ENCODE measurements around the gene CYFIP1.

CYFIP1 gene

GRCh38 chr15:22927761-22928160 is 52.4 kb downstream of the CYFIP1 start:
- DNase-seq (ENCODE audit: insufficient read length) (no peak), FAIRE-seq (no peak)
- TF ChIP-seq TAF1 (IDR thresholded peaks at IDR 0.05; ENCODE audit: borderline replicate concordance, low read depth, low read length) (no peak), POLR2A (IDR thresholded peaks at IDR 0.05; ENCODE audit: low read depth, low read length) (no peak), POLR2AphosphoS5 (IDR thresholded peaks at IDR 0.05; ENCODE audit: low read depth, low read length) (no peak)

GRCh38 chr15:22925875-22926274 is 54.3 kb downstream of the CYFIP1 start:
- no peak for FAIRE-seq
- no peak for DNase-seq (ENCODE audit: insufficient read length)
- TF ChIP-seq POLR2AphosphoS5 (IDR thresholded peaks at IDR 0.05; ENCODE audit: low read depth, low read length) (no peak), POLR2A (IDR thresholded peaks at IDR 0.05; ENCODE audit: low read depth, low read length) (no peak), TAF1 (IDR thresholded peaks at IDR 0.05; ENCODE audit: borderline replicate concordance, low read depth, low read length) (no peak)

- FAIRE-seq = no peak
- TF ChIP-seq POLR2AphosphoS5 (IDR thresholded peaks at IDR 0.05; ENCODE audit: low read depth, low read length) (no peak), POLR2A (IDR thresholded peaks at IDR 0.05; ENCODE audit: low read depth, low read length) (no peak), TAF1 (IDR thresholded peaks at IDR 0.05; ENCODE audit: borderline replicate concordance, low read depth, low read length) (no peak)
Observed at GRCh38 chr15:22922003-22922402, 58.2 kb downstream of the CYFIP1 start.

DNA sequence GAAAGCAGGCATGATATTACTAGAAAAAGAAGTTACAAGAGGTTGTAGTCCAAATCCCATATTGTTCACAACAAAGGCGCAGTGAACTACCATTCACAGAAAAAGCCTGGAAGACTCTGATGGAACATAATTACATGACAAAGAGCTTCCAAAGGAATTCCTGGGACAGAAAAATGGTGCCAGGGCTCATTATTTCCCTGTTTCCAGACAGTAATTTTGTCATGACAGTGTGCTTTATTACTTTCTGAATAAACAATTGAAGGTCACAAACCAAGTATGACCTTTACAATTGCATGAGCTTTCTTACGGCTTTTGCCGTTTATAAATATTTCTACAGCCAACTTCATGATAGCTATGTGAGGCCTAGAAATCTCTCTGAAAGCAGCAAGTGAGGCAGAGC is 61.0 kb downstream of the CYFIP1 start:
- TF ChIP-seq TAF1 (IDR thresholded peaks at IDR 0.05; ENCODE audit: borderline replicate concordance, low read depth, low read length) (no peak), POLR2AphosphoS5 (IDR thresholded peaks at IDR 0.05; ENCODE audit: low read depth, low read length) (no peak), POLR2A (IDR thresholded peaks at IDR 0.05; ENCODE audit: low read depth, low read length) (no peak)
- DNase-seq (ENCODE audit: insufficient read length) = no peak
- FAIRE-seq = no peak

More at GRCh38 chr15:22922003-22922402, 58.2 kb downstream of the CYFIP1 start:
- DNase-seq (ENCODE audit: insufficient read length) = no peak

GRCh38 chr15:22918596-22919140 is 61.5 kb downstream of the CYFIP1 start:
- no peak for TF ChIP-seq POLR2A (IDR thresholded peaks at IDR 0.05; ENCODE audit: low read depth, low read length)
- TF ChIP-seq TAF1 (IDR thresholded peaks at IDR 0.05; ENCODE audit: borderline replicate concordance, low read depth, low read length) = no peak
- TF ChIP-seq POLR2AphosphoS5 (IDR thresholded peaks at IDR 0.05; ENCODE audit: low read depth, low read length) = no peak
- DNase-seq (ENCODE audit: insufficient read length) = no peak
- FAIRE-seq = no peak

DNA sequence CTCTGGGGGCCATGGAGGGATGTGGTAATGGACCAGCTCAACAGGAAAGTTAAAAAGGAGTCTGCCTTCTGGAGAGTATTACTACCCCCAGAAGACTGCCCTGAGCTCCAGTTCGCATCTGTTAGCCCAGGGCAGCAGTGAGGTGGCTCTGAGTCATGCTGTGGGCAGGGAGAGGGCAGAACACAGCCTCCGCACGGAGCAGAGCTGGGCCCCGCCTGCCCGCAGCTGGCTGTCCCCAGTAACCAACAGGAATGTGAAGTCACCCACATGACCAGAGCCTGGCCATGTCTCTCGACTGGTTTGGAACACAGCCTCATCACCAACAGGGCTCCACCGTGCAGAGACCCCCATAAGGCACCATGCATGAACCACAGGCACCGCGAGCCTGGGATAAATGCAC is 62.1 kb downstream of the CYFIP1 start:
- FAIRE-seq (no peak), DNase-seq (ENCODE audit: insufficient read length) (no peak)
- TF ChIP-seq POLR2AphosphoS5 (IDR thresholded peaks at IDR 0.05; ENCODE audit: low read depth, low read length) = no peak
- TF ChIP-seq TAF1 (IDR thresholded peaks at IDR 0.05; ENCODE audit: borderline replicate concordance, low read depth, low read length) = no peak
- TF ChIP-seq POLR2A (IDR thresholded peaks at IDR 0.05; ENCODE audit: low read depth, low read length) = no peak

- DNase-seq (ENCODE audit: insufficient read length) (no peak), FAIRE-seq (no peak)
- TF ChIP-seq POLR2A (IDR thresholded peaks at IDR 0.05; ENCODE audit: low read depth, low read length) (no peak), TAF1 (IDR thresholded peaks at IDR 0.05; ENCODE audit: borderline replicate concordance, low read depth, low read length) (no peak), POLR2AphosphoS5 (IDR thresholded peaks at IDR 0.05; ENCODE audit: low read depth, low read length) (no peak)
Observed at GRCh38 chr15:22917556-22917955, 62.6 kb downstream of the CYFIP1 start.

DNA sequence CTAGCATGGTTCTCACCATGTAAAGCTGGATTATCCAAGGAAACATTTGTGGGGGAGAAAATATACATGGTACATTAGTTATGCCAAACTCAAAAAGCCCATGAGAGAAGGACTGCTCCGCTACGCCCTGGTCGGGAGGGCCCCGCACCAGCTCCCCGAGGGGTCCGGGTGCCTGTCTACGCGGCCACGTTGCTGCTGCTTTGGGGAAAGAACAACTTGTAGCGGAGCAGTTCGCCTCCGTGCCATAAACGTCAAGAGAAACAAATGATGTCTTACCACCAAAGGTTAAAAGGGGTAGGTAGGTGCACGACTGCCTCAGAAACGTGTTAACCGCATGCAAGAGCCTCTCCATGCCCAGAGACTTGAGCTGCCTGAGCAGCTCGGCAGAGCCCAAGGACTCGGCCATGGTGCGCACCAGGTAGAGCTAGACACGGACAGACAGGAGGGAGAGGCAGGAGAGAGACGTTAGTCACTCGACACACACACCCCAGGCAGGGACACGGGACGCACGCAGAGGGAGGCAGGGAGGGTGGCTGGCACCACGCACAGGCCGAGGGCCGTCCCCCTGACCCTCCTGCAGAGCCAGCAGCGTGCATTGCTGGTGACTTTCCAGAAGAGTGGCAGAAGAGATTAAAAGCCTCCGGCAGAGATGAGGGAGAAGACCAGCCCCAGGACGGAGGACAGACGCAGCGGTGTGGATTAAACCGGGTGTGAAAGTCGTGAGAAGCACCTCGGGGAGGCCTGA is 63.4 kb downstream of the CYFIP1 start:
- DNase-seq (ENCODE audit: insufficient read length) (no peak), FAIRE-seq (no peak)
- TF ChIP-seq TAF1 (IDR thresholded peaks at IDR 0.05; ENCODE audit: borderline replicate concordance, low read depth, low read length) = no peak
- TF ChIP-seq POLR2AphosphoS5 (IDR thresholded peaks at IDR 0.05; ENCODE audit: low read depth, low read length) = no peak
- TF ChIP-seq POLR2A (IDR thresholded peaks at IDR 0.05; ENCODE audit: low read depth, low read length) = no peak

GRCh38 chr15:22915866-22916515 is 64.2 kb downstream of the CYFIP1 start:
- no peak for FAIRE-seq
- TF ChIP-seq POLR2AphosphoS5 (IDR thresholded peaks at IDR 0.05; ENCODE audit: low read depth, low read length) (no peak), POLR2A (IDR thresholded peaks at IDR 0.05; ENCODE audit: low read depth, low read length) (no peak), TAF1 (IDR thresholded peaks at IDR 0.05; ENCODE audit: borderline replicate concordance, low read depth, low read length) (no peak)
- no peak for DNase-seq (ENCODE audit: insufficient read length)

GRCh38 chr15:22913646-22914380 is 66.4 kb downstream of the CYFIP1 start:
- DNase-seq (ENCODE audit: insufficient read length) (no peak), FAIRE-seq (no peak)
- TF ChIP-seq POLR2AphosphoS5 (IDR thresholded peaks at IDR 0.05; ENCODE audit: low read depth, low read length) (no peak), POLR2A (IDR thresholded peaks at IDR 0.05; ENCODE audit: low read depth, low read length) (no peak), TAF1 (IDR thresholded peaks at IDR 0.05; ENCODE audit: borderline replicate concordance, low read depth, low read length) (no peak)

DNA sequence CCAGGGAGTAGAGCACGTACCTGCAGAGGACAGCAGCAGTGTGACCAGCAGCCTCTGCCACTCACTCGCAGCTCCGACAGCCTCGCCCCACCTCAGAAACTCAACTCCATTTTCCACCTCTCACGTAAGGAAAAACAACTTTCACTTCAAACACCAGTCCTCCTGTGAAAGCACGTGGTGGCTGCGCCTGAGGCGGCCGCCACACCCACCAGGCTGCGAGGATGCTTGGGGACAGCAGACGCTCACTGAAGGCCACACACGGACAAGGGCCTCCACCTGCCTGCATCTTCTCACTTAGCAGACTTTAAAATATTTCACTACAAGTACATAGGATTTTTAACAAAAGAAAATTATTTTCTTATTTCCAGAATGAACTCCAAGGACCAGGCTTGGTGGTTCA is 67.9 kb downstream of the CYFIP1 start:
- DNase-seq (ENCODE audit: insufficient read length) = no peak
- TF ChIP-seq POLR2A (IDR thresholded peaks at IDR 0.05; ENCODE audit: low read depth, low read length) = no peak
- FAIRE-seq = no peak
